Measurements from ENCODE around the gene NEK2. TPM values are rescaled to one million over a fixed set of nuclear protein-coding genes. Genes with fewer than 3 reads are reported as not detected.
"Not testable (repeated sequence)": the region's sequence is repeated elsewhere in the genome, so short reads cannot be mapped to it uniquely, and the experiment has no call there.

Gene NEK2
- total RNA-seq, 2 experiments from 2014 or later = 17.2 to 19.2 TPM

- ChIA-PET POLR2A (no interaction called here), CTCF (interaction anchor here (1.9 kb wide), 1 partner anchor 142 kb away, joined by 7 read pairs; no protein-coding TSS in a partner anchor)
These were observed 18.7 kb downstream of the NEK2 start for GRCh38 chr1:211656728-211657127.

DNA sequence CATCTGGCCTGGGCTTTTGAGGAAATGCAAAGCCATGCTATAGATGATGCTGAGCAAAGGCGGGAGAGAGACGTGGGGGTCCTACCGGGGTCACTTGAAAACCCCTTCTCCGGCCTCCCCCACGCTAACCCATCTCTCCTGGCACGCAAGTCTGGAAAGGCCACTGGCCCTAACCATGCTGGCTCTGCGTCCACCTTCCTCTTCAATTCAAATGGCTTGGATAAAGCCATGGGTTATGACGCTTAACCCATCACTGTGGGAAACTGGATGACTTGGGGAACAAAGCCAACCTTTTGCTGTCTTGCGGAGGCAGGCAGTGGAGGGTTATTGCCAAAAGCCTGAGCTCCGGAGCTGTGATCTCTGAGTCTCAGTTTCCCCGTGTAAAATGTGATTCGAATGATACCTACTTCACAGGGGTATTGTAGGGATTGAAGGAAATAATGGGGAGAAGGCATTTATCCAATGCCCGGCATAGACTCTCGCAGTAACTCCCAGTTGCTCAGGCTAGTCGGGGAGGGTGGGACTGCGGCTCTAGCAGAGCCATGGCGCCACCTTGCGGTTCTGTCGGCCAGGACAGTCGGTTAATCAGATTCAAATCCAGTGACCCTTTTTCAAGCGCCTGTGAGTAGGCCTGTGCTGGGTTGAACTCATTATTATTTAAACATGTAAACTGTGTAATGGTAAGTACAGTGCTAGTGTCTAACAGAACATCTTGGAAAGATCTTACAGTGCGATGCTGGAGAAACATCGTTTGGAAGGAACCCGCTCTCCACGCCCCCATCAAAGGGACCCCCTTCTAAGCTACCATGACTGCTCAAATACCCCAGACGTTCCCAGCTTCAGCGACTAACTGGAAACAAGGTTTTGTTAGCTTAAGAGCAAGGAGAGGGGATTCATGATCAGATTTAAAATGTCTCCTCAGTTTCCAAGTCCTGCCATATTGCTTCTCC, 20.3 kb downstream of the NEK2 start:
- POLR2A ChIA-PET = no interaction called here
- CTCF ChIA-PET = interaction anchor here (0.6 to 1.5 kb wide), 4 partner anchors 141 to 615 kb away, joined by 3 to 9 read pairs (median 4); no protein-coding TSS in a partner anchor

GRCh38 chr1:211653959-211654496, 21.4 kb downstream of the NEK2 start:
- CTCF ChIA-PET = interaction anchor here (1.1 kb wide), 1 partner anchor 140 kb away, joined by 7 read pairs; no protein-coding TSS in a partner anchor
- POLR2A ChIA-PET = no interaction called here

- ChIA-PET CTCF (interaction anchor here (0.7 to 1.1 kb wide), 2 partner anchors 30 to 139 kb away, joined by 3 to 7 read pairs; no protein-coding TSS in a partner anchor), POLR2A (no interaction called here)
These were observed 22.1 kb downstream of the NEK2 start for GRCh38 chr1:211653293-211653692.

DNA sequence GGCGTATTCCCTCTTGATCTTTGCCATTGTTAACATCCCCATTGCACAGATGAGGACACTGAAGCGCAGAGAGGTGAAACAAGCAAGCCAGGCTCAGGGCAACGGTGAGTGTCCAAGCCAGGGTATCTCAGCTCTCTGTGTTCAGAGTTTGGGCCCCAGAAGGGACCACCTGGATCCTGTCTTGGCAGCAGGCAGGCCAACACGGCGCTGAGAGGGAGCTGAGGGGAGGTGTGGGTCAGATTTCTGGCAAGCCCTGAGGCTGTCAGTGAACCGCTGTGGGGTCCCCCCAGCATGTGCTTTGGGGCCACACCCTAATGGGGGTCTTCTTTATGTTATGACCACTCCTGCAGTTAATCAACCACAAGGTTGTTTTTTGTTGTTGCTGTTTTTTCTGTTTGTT, 23.1 kb downstream of the NEK2 start:
- ChIA-PET CTCF (interaction anchor here (0.7 kb wide), 1 partner anchor 29 kb away, joined by 3 read pairs; no protein-coding TSS in a partner anchor), POLR2A (no interaction called here)

DNA sequence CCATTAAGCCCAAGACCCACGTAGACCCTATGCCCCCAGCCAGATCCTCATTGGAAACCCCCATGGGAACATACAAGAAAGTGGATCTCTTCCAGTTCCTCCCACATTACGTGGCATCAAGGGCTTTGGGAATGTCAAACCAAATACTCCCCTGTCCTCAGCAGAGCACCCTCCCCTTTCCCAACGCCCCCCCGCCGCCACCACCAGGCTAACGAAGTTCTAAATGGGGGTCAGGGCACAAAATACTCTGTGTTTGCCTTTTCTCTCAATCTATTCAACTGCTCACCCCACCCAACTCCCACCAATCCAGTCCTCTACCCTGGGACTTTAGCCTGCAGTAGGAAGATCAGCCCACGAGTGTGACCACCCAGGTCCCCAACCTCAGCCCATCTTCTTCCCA, 24.5 kb downstream of the NEK2 start:
- POLR2A ChIA-PET = no interaction called here
- CTCF ChIA-PET = interaction anchor here (0.6 to 1.6 kb wide), 3 partner anchors 9 to 89 kb away, joined by 3 read pairs; no protein-coding TSS in a partner anchor

GRCh38 chr1:211648980-211649934, 26.2 kb downstream of the NEK2 start:
- POLR2A ChIA-PET = no interaction called here
- CTCF ChIA-PET = interaction anchor here (1.1 to 2.4 kb wide), 6 partner anchors 10 to 135 kb away, joined by 3 to 9 read pairs (median 3); partner anchors contain the start of gene SLC30A1

- POLR2A ChIA-PET = no interaction called here
- CTCF ChIA-PET = interaction anchor here (0.9 to 2.4 kb wide), 3 partner anchors 15 to 134 kb away, joined by 3 to 9 read pairs (median 4); no protein-coding TSS in a partner anchor
These were observed 27.1 kb downstream of the NEK2 start for GRCh38 chr1:211648336-211648735.

GRCh38 chr1:211647711-211648121, 27.7 kb downstream of the NEK2 start:
- ChIA-PET CTCF (interaction anchor here (0.9 to 2.4 kb wide), 2 partner anchors 15 to 133 kb away, joined by 3 to 9 read pairs; no protein-coding TSS in a partner anchor), POLR2A (no interaction called here)

DNA sequence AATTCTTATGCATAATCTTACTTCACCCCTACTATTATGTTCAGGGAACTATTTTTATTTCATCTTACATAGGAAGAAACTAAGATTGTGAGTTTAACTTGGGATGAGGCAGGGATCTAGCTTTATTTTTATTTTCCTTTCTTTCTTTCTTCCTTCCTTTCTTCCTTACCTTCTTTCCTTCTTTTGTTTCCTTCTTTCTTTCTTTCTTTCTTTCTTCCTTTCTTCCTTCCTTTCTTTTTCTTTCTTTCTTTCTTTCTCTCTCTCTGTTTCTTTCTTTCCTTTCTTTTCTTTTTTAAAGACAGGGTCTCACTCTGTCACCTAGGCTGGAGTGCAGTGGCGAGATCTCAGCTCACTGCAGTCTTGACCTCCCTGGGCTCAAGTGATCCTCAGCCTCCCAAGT, 28.9 kb downstream of the NEK2 start:
- ChIA-PET CTCF (no interaction called here), POLR2A (no interaction called here)

DNA sequence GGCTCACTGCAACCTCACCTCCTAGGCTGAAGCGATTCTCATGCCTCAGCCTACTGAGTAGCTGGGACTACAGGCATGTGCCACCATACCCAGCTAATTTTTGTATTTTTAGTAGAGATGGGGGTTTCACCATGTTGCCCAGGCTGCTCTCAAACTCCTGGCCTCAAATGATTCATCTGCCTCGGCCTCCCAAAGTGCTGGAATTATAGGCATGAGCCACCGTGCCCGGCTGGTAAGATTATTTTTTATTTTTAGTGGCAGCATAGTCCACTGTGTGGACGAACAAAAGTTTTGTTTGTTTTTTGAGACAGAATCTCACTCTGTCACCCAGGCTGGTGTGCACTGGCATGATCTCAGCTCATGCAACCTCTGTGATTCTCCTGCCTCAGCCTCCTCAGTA, 29.8 kb downstream of the NEK2 start:
- POLR2A ChIA-PET, CTCF ChIA-PET: not testable (repeated sequence)

DNA sequence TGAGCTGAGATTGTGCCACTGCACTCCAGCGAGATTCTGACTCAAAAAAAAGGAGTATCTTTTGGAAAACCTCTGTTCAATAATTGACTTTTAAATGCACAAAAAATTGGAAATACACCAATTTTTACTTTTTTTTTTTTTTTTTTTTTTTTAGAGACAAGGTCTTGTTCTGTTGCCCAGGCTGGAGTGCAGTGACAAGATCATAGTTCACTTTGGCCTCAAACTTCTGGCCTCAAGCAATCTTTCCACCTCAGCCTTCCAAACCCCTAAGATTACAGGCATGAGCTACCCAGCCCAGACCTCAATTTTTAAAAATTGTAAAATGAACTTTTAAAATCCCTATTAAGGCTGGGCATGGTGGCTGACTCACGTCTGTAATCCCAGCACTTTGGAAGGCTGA, 30.8 kb downstream of the NEK2 start:
- ChIA-PET CTCF (no interaction called here), POLR2A (no interaction called here)

- POLR2A ChIA-PET = no interaction called here
These were observed 31.9 kb downstream of the NEK2 start for GRCh38 chr1:211643324-211644212.

GRCh38 chr1:211642870-211643269, 32.6 kb downstream of the NEK2 start:
- ChIA-PET POLR2A (no interaction called here), CTCF (interaction anchor here (1.1 kb wide), 1 partner anchor 128 kb away, joined by 3 read pairs; no protein-coding TSS in a partner anchor)

More at GRCh38 chr1:211643324-211644212, 31.9 kb downstream of the NEK2 start:
- CTCF ChIA-PET = interaction anchor here (1.1 kb wide), 1 partner anchor 128 kb away, joined by 3 read pairs; no protein-coding TSS in a partner anchor

DNA sequence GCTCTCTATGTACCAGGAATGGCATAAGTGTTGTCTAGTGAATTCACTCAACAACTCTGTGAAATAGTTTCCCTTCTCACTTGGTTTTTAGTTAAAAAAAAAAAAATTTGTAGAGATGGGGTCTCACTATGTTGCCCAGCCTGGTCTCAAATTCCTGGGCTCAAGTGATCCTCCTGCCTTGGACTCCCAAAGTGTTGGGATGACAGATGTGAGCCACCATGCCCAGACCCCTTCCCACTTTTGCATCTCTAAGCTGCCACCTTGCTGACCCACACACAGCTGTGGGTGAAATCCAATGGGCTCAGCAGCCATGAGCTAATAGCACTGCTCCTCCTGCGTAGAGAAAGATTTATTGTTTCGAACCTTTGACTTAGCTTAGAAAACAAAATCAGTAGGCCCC, 33.5 kb downstream of the NEK2 start:
- POLR2A ChIA-PET = interaction anchor here (0.9 kb wide), 1 partner anchor 63 kb away, joined by 3 read pairs; the partner anchor contains the start of gene SLC30A1
- CTCF ChIA-PET = no interaction called here

- POLR2A ChIA-PET = interaction anchor here (0.9 kb wide), 1 partner anchor 62 kb away, joined by 3 read pairs; the partner anchor contains the start of gene SLC30A1
- CTCF ChIA-PET = no interaction called here
These were observed 34.2 kb downstream of the NEK2 start for GRCh38 chr1:211641044-211641800.

GRCh38 chr1:211640301-211640630, 35.2 kb downstream of the NEK2 start:
- POLR2A ChIA-PET = no interaction called here

More at GRCh38 chr1:211640301-211640630, 35.2 kb downstream of the NEK2 start:
- CTCF ChIA-PET = no interaction called here

Data from activated CD8-positive, alpha-beta memory T cell treated with anti-CD3 and anti-CD28 coated beads for 36 hours (primary cell).